Anterior cingulate cortex (tissue), 58 donors: Measurements from ENCODE around the gene COX6B2.

ENCODE experiments used
- DNase-seq, 58 donors: peaks; one replicate each; lab custom pipeline; 2025; lab: John Stamatoyannopoulos, UW

Gene COX6B2

DNA sequence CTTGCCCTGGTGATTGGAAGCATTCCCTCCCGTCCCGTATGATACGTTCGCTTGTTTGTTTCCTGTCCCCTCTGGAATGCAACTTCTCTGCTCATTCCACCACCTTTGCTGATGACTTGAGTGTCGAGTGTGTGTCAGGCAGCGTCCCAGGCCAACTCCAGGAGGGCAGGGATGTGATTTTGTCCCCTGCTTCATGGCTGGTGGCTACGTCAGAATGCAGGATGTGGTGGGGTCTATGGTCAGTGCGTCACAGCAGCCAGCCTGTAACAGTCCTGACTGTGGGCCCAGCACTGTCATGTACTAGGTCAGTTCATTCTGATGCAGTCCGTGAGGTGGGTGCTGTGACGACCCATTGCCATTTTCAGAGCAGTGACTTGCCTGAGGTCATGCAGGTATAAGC lies 54.5 kb downstream of the COX6B2 start:
- DNase-seq = no peak
